Endothelial cell of hepatic sinusoid (primary cell): ENCODE measurements around the gene DNAJC27.
"Not testable (repeated sequence)": the region's sequence is repeated elsewhere in the genome, so short reads cannot be mapped to it uniquely, and the experiment has no call there.

ENCODE experiments used
- in situ Hi-C: cut with HindIII; loops from 2 replicates; pipeline ENCODE4 v1.10.0; 2017; ENCODE audit warnings: low sequenced_read_pairs

The DNAJC27 gene

DNA sequence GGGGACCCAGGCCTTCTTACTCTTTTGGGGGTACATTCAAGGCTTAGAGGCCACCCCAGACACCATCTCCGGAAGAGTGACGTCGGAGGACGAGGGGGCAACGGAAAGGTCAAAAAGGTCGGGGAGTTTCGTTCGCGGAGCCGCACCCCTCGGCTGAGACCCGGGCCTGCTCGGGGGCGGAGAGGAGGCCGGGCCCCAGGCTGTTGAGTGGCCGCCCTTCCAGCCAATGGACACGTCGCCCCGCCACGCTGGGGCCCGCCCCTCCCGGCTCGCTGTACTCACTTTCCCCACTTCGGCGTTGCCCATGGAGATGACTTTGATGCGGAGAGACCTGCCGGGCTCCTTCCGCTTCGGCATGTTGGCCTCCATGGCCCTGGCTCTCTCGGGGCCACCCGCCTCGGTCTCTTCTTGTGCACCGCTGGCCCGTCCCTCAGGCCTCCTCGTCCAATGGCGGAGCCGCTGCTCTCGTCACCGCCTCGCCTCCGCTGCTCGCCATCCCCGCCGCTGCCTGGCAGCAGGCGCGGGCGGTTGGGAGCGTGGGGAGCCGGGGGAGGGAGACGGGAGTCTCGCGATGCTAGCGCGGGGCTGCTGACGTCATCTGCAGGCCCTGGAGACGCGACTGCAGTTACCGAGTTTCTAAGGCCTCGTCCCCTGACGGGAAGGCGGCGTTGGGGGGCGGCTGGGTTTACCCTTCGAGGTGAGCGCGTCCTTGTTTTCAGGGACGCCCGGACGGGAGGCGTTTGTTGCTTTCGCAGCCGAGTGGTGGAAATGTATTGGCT is at the start of gene DNAJC27:
Gene DNAJC27, minus strand, starts transcription at position 420 of the 779 bp plus-strand sequence. Its CDS starts 51 bp downstream, at position 369.
- in situ Hi-C loops = no loop called here

GRCh38 chr2:25018681-25019080 is 46.9 kb upstream of the DNAJC27 start:
- in situ Hi-C loops = no loop called here

GRCh38 chr2:25014631-25015030 is 42.9 kb upstream of the DNAJC27 start:
- in situ Hi-C loops = no loop called here

DNA sequence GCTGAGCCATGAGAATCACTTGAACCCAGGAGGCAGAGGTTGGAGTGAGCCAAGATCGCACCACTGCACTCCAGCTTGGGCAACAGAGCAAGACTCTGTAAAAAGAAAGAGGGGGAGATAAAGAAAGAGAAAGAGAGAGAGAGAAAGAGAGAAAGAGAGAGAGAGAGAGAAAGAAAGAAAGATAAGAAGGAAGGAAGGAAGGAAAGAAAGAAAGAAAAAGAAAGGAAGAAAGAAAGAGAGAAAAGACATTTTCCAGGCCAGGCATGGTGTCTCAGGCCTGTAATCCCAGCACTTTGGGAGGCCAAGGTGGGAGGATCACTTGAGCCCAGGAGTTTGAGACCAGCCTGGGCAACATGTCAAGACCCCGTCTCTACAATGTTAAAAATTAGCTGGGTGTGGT is 39.6 kb upstream of the DNAJC27 start:
- in situ Hi-C loops = not testable (repeated sequence)

DNA sequence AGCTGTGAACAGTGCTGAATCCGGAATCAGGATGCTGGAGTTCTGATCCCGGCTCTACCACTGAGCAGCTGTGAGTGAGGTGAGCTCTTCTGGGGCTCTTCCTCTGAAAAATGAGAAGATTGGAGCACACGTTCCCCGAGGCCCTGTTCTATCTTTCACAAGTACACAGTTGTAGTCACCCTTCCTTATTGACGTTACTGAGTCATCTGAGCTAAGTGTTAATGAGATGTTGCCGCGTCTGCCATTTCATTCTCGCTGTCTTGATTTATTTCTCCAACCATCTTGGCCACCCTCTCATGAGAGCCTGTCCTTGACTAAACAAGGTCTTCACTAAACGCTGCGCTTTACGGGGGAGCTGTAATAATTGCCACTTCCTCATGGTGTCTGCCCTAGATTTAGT is 38.2 kb upstream of the DNAJC27 start:
- in situ Hi-C loops = no loop called here

GRCh38 chr2:25002066-25002465 is 30.3 kb upstream of the DNAJC27 start:
- in situ Hi-C loops = no loop called here

- in situ Hi-C loops = no loop called here
These were observed 29.5 kb upstream of the DNAJC27 start for GRCh38 chr2:25001325-25001637.

DNA sequence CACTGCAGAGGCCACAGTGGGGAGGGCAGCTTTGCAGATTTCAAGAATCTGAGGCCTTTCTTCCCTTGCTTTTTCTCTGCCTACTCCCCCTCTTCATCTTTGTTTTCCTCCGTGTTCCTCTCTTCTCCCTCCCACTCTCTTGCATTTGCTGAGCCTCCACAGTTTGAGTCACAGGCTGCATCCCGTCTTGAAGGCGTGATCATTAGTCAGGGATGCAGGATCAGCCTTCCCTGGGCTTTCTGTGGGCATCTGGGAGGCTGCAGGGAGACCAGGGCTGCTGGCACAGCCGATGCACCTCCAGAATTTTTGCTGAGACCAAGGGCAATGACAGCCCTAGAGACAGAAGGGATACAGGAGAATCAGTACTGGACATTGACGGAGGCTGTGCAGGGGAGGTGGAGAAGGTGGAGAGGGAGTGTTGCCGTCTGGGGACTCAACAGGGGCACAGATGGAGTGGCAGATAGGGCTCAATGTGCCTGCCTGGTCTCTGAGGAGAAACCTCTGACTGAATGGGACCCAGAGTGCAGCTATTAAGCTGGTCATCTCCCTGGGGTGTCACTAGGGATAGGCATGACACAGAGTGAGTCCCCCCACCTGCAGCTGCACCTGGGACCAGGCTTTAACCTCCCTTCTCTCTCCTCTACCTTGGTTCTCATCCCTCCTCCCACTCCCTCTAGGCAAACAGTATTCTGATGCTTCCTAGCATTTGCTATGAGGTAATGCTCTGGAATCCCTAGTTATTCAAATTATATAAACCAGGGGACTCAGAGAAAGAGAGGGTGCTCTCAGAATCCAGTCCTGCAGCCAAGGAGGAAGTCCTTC is 29.0 kb upstream of the DNAJC27 start:
- in situ Hi-C loops = no loop called here

GRCh38 chr2:25000036-25000435 is 28.3 kb upstream of the DNAJC27 start:
- in situ Hi-C loops = no loop called here

DNA sequence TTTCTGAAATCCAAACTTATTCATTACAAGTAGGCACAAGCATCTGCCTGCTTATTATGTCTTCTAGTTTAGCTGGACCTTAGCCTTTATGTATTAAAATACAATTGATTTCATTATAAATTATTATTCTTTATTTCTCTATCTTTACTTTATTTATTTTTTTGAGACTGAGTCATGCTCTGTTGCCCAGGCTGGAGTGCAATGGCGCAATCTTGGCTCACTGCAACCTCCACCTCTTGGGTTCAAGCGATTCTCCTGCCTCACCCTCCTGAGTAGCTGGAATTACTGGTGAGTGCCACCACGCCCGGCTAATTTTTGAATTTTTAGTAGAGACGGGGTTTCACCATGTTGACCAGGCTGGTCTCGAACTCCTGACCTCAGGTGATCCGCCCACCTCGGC is 27.3 kb upstream of the DNAJC27 start:
- in situ Hi-C loops = not testable (repeated sequence)

- in situ Hi-C loops = no loop called here
These were observed 22.5 kb upstream of the DNAJC27 start for GRCh38 chr2:24994146-24994724.

- in situ Hi-C loops = no loop called here
These were observed 21.8 kb upstream of the DNAJC27 start for GRCh38 chr2:24993406-24994145.

DNA sequence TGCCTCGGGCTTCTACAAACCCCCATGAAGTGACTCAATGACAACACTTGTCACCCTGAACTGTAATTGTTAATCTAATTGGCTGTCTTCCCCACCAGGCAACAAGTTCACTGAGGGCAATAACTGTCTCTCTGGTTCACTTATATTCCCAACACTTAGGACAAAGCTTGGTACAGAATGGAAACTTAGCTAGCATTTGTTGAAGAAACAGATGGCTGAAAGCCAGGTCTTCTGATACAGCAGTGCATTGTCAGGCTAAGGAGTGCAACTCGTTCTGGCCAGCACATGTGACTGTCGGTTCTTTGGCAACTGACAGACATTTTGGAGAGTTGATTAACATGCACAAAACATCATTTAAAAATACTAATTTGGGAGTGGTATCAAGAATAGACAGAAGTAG is 14.6 kb upstream of the DNAJC27 start:
- in situ Hi-C loops = no loop called here

- in situ Hi-C loops = no loop called here
These were observed 13.8 kb upstream of the DNAJC27 start for GRCh38 chr2:24985511-24985910.

- in situ Hi-C loops = no loop called here
These were observed 13.2 kb upstream of the DNAJC27 start for GRCh38 chr2:24984912-24985311.

GRCh38 chr2:24981411-24982136 is 9.8 kb upstream of the DNAJC27 start:
- in situ Hi-C loops = no loop called here

GRCh38 chr2:24978661-24979060 is 6.9 kb upstream of the DNAJC27 start:
- in situ Hi-C loops = no loop called here

GRCh38 chr2:24977631-24978030 is 5.9 kb upstream of the DNAJC27 start:
- in situ Hi-C loops = no loop called here

- in situ Hi-C loops = no loop called here
These were observed 2.1 kb upstream of the DNAJC27 start for GRCh38 chr2:24973812-24974211.

- in situ Hi-C loops = no loop called here
These were observed 683 bp upstream of the DNAJC27 start for GRCh38 chr2:24972315-24972961.
